Measurements from ENCODE around the gene PDE3A. TPM values are rescaled to one million over a fixed set of nuclear protein-coding genes. Genes with fewer than 3 reads are reported as not detected.

Gene PDE3A
- total RNA-seq, 1 experiment from 2014 or later = 2.8 TPM

- no peak for TF ChIP-seq FOXK1 (CRISPR knock-in tag; IDR thresholded peaks at IDR 0.05)
Measured at GRCh38 chr12:20643822-20644221, 275.5 kb downstream of the PDE3A start (continued).

GRCh38 chr12:20646239-20646827, 278.0 kb downstream of the PDE3A start:
- TF ChIP-seq JUN (CRISPR knock-in tag; IDR thresholded peaks at IDR 0.05) (no peak), CDX4 (CRISPR knock-in tag; IDR thresholded peaks at IDR 0.05; ENCODE audit: borderline replicate concordance) (no peak), SMAD3 (CRISPR knock-in tag; IDR thresholded peaks at IDR 0.05; ENCODE audit: borderline replicate concordance) (no peak), NFYB (CRISPR knock-in tag; conservative IDR thresholded peaks at IDR 0.05; ENCODE audit: low read depth) (no peak), TCF7 (CRISPR knock-in tag; IDR thresholded peaks at IDR 0.05; ENCODE audit: low read depth) (no peak), ZNF232 (CRISPR knock-in tag; IDR thresholded peaks at IDR 0.05) (no peak), HMGXB4 (CRISPR knock-in tag; IDR thresholded peaks at IDR 0.05) (no peak), GABPB1 (CRISPR knock-in tag; IDR thresholded peaks at IDR 0.05) (no peak), OVOL2 (CRISPR knock-in tag; IDR thresholded peaks at IDR 0.05; ENCODE audit: borderline replicate concordance) (no peak), CBFB (CRISPR knock-in tag; IDR thresholded peaks at IDR 0.05; ENCODE audit: low read depth) (no peak), ZBTB21 (CRISPR knock-in tag; IDR thresholded peaks at IDR 0.05; ENCODE audit: borderline replicate concordance) (no peak), FOXP1 (CRISPR knock-in tag; IDR thresholded peaks at IDR 0.05; ENCODE audit: borderline replicate concordance) (no peak)
- TF ChIP-seq, protein P1, sequence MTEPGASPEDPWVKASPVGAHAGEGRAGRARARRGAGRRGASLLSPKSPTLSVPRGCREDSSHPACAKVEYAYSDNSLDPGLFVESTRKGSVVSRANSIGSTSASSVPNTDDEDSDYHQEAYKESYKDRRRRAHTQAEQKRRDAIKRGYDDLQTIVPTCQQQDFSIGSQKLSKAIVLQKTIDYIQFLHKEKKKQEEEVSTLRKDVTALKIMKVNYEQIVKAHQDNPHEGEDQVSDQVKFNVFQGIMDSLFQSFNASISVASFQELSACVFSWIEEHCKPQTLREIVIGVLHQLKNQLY (CRISPR knock-in tag; IDR thresholded peaks at IDR 0.05) = no peak
- TF ChIP-seq, protein P2, sequence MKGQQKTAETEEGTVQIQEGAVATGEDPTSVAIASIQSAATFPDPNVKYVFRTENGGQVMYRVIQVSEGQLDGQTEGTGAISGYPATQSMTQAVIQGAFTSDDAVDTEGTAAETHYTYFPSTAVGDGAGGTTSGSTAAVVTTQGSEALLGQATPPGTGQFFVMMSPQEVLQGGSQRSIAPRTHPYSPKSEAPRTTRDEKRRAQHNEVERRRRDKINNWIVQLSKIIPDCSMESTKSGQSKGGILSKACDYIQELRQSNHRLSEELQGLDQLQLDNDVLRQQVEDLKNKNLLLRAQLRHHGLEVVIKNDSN (CRISPR knock-in tag; IDR thresholded peaks at IDR 0.05) = no peak
- CTCF ChIA-PET = no interaction called here
- Mint-ChIP-seq H3K27ac (no peak overlapping the region), H3K36me3 (no peaks in the 10 kb centered on the region), H3K9me3 (peaks cover 2% of the 10 kb centered on the region; the same call in 1 of the 2 replicates), H3K4me3 (no peak overlapping the region), H3K4me1 (no peaks in the 10 kb centered on the region), H3K27me3 (ENCODE audit: low read depth) (no peaks in the 10 kb centered on the region)
- peak; percentile 39; the same call in 1 of the 2 replicates for ATAC-seq
- POLR2A ChIA-PET = no interaction called here
- DNase-seq (ENCODE audit: low spot score) = no peak

- Mint-ChIP-seq H3K27ac (no peak overlapping the region), H3K4me1 (peaks cover 13% of the 10 kb centered on the region), H3K9me3 (peaks cover 4% of the 10 kb centered on the region; the same call in 1 of the 2 replicates), H3K4me3 (no peak overlapping the region), H3K27me3 (ENCODE audit: low read depth) (no peaks in the 10 kb centered on the region), H3K36me3 (no peaks in the 10 kb centered on the region)
- ChIA-PET POLR2A (no interaction called here), CTCF (no interaction called here)
- DNase-seq (ENCODE audit: low spot score) (no peak), ATAC-seq (no peak)
- TF ChIP-seq ZNF232 (CRISPR knock-in tag; IDR thresholded peaks at IDR 0.05) = no peak
- TF ChIP-seq, protein P3, sequence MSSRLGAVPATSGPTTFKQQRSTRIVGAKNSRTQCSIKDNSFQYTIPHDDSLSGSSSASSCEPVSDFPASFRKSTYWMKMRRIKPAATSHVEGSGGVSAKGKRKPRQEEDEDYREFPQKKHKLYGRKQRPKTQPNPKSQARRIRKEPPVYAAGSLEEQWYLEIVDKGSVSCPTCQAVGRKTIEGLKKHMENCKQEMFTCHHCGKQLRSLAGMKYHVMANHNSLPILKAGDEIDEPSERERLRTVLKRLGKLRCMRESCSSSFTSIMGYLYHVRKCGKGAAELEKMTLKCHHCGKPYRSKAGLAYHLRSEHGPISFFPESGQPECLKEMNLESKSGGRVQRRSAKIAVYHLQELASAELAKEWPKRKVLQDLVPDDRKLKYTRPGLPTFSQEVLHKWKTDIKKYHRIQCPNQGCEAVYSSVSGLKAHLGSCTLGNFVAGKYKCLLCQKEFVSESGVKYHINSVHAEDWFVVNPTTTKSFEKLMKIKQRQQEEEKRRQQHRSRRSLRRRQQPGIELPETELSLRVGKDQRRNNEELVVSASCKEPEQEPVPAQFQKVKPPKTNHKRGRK (CRISPR knock-in tag; IDR thresholded peaks at IDR 0.05; ENCODE audit: borderline replicate concordance) = no peak
- TF ChIP-seq, protein P4, sequence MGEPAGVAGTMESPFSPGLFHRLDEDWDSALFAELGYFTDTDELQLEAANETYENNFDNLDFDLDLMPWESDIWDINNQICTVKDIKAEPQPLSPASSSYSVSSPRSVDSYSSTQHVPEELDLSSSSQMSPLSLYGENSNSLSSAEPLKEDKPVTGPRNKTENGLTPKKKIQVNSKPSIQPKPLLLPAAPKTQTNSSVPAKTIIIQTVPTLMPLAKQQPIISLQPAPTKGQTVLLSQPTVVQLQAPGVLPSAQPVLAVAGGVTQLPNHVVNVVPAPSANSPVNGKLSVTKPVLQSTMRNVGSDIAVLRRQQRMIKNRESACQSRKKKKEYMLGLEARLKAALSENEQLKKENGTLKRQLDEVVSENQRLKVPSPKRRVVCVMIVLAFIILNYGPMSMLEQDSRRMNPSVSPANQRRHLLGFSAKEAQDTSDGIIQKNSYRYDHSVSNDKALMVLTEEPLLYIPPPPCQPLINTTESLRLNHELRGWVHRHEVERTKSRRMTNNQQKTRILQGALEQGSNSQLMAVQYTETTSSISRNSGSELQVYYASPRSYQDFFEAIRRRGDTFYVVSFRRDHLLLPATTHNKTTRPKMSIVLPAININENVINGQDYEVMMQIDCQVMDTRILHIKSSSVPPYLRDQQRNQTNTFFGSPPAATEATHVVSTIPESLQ (CRISPR knock-in tag; IDR thresholded peaks at IDR 0.05) = no peak
- TF ChIP-seq MYBL2 (CRISPR knock-in tag; IDR thresholded peaks at IDR 0.05) = no peak
- no peak for TF ChIP-seq ZNF425 (CRISPR knock-in tag; conservative IDR thresholded peaks at IDR 0.05)
- TF ChIP-seq ZBTB21 (CRISPR knock-in tag; IDR thresholded peaks at IDR 0.05; ENCODE audit: borderline replicate concordance) = no peak
- no peak for TF ChIP-seq ZNF317 (CRISPR knock-in tag; IDR thresholded peaks at IDR 0.05; ENCODE audit: borderline replicate concordance, low read depth)
- no peak for TF ChIP-seq ZNF263 (CRISPR knock-in tag; IDR thresholded peaks at IDR 0.05; ENCODE audit: low read depth)
- TF ChIP-seq FOXJ3 (CRISPR knock-in tag; IDR thresholded peaks at IDR 0.05; ENCODE audit: borderline replicate concordance) = no peak
Measured at GRCh38 chr12:20653871-20654270, 285.5 kb downstream of the PDE3A start.
